Aorta (tissue), 5 donors: ENCODE data around the gene ATP6V0B. TPM values are rescaled to one million over a fixed set of nuclear protein-coding genes. Genes with fewer than 3 reads are reported as not detected.
A peak's percentile ranks its signal among the peaks of the same experiment; 100 is the strongest.

ENCODE experiments used
- ATAC-seq: fragments of 200-7000 bp; cut with Tn5 transposase; one replicate; pipeline ENCODE4 v1.9.1; 2022; ENCODE audit warnings: moderate library complexity; ENCODE audit not compliant: low FRiP score
- DNase-seq, 2 donors: peaks; one replicate each; pipeline ENCODE4 v3.0.0-alpha.2; 2020
- H3K27ac ChIP-seq, 2 donors: one replicate each; pipeline ENCODE4 v1.5.1; 2013; ENCODE audit warnings: low read length in 2 of 2, mild to moderate bottlenecking in 2 of 2, moderate library complexity in 2 of 2, control low read depth in 1 of 2, inconsistent platforms in 1 of 2, low read depth in 1 of 2
- H3K27me3 ChIP-seq, 2 donors: one replicate each; pipeline ENCODE4 v1.6.1; 2013; ENCODE audit warnings: control low read depth in 1 of 2, low read length in 1 of 2, mild to moderate bottlenecking in 1 of 2, moderate library complexity in 1 of 2; ENCODE audit not compliant: insufficient read depth in 2 of 2, control insufficient read depth in 1 of 2
- H3K36me3 ChIP-seq, 2 donors: one replicate each; pipeline ENCODE4 v1.6.1; 2013; ENCODE audit warnings: control low read depth in 1 of 2, low read length in 1 of 2, mild to moderate bottlenecking in 1 of 2; ENCODE audit not compliant: insufficient read depth in 2 of 2, control insufficient read depth in 1 of 2
- H3K4me1 ChIP-seq, 2 donors: one replicate each; pipeline ENCODE4 v1.6.1; 2013; ENCODE audit warnings: low read length in 2 of 2, control low read depth in 1 of 2, mild to moderate bottlenecking in 1 of 2, moderate library complexity in 1 of 2; ENCODE audit not compliant: insufficient read depth in 2 of 2, control insufficient read depth in 1 of 2
- H3K4me3 ChIP-seq, 2 donors: one replicate each; pipeline ENCODE4 v1.5.1; 2013; ENCODE audit warnings: low read length in 2 of 2, control low read depth in 1 of 2, mild to moderate bottlenecking in 1 of 2
- H3K9me3 ChIP-seq: one replicate; pipeline ENCODE4 v1.6.1; 2013; ENCODE audit warnings: mild to moderate bottlenecking, low read length; ENCODE audit not compliant: control insufficient read depth
- WGBS, 2 donors: extraction: QIAGEN DNeasy Blood & Tissue Kit; methylation state at CpG; one replicate each; pipeline ENCODE4 v1.1.7; 2013; 5-methylcytosine and 5-hydroxymethylcytosine counted together
- intact Hi-C, 2 donors: fragments of 100-400 bp; cut with DNase I; formaldehyde crosslinking; loops; one replicate each; pipeline versions ENCODE4 v1.14.2 to v1.15.0; 2022
- polyA plus RNA-seq, 2 donors: library from polyadenylated mRNA; stranded (reverse); fragments of 200-250 nt; gene quantifications; one replicate each; pipeline ENCODE4 v1.2.3, GENCODE V29; 2013
- total RNA-seq, 2 donors: library from RNA; stranded (reverse); fragmentation: NEBNext Ultra II Directional; extraction: Animal tissue kit (Norgen Biotek cat#: 25700); gene quantifications; one replicate each; pipeline ENCODE4 v1.2.1, GENCODE V29; 2021
- donor health status: healthy with polysubstance abuse.
- donor health status: Bipolar disorder and iron deficiency.
- donor health status: DM: no; HTN: no; CAD: no.
- donor health status: DM: no; HTN: no; CAD: no.
- donor health status: DM: yes; HTN: yes; CAD: no.

ATP6V0B gene
- total and polyA plus RNA-seq, 4 donors: 77.9 to 119 (median 94.2) TPM

- ATAC-seq (no peak), DNase-seq (no peak)
- no peak overlapping the region for H3K27ac ChIP-seq
- no peak overlapping the region for H3K4me3 ChIP-seq
- 76 to 81% methylated on average over 3 of the region's 3 CpGs for WGBS, 2 donors
- intact Hi-C loops: no loop called here
- H3K27me3 ChIP-seq: no peaks in the 10 kb centered on the region
- peaks cover 0 to 23% of the 10 kb centered on the region in 2 donors for H3K36me3 ChIP-seq
- H3K9me3 ChIP-seq: no peaks in the 10 kb centered on the region
- no peaks in the 10 kb centered on the region for H3K4me1 ChIP-seq
Measured at GRCh38 chr1:43961692-43962091, 13.1 kb upstream of the ATP6V0B start.

GRCh38 chr1:43962324-43962723 is 12.4 kb upstream of the ATP6V0B start:
- no peak for ATAC-seq
- intact Hi-C loops: no loop called here
- H3K4me1 ChIP-seq: no peaks in the 10 kb centered on the region
- H3K36me3 ChIP-seq: peaks cover 0 to 21% of the 10 kb centered on the region in 2 donors
- WGBS, 2 donors: 76 to 84% methylated on average over 2 of the region's 2 CpGs
- no peaks in the 10 kb centered on the region for H3K27me3 ChIP-seq
- no peak overlapping the region for H3K27ac ChIP-seq
- no peaks in the 10 kb centered on the region for H3K9me3 ChIP-seq
- no peak for DNase-seq
- no peak overlapping the region for H3K4me3 ChIP-seq

- Histone ChIP-seq H3K27me3 (no peaks in the 10 kb centered on the region), H3K27ac (no peak overlapping the region), H3K4me1 (no peaks in the 10 kb centered on the region), H3K9me3 (no peaks in the 10 kb centered on the region), H3K36me3 (peaks cover 0 to 14% of the 10 kb centered on the region in 2 donors), H3K4me3 (no peak overlapping the region)
- intact Hi-C loops: no loop called here
- WGBS, 2 donors: 92 to 97% methylated on average over 3 of the region's 3 CpGs
- ATAC-seq (no peak), DNase-seq (no peak)
Measured at GRCh38 chr1:43963006-43963405, 11.8 kb upstream of the ATP6V0B start.

- no peaks in the 10 kb centered on the region for H3K9me3 ChIP-seq
- H3K27me3 ChIP-seq: no peaks in the 10 kb centered on the region
- H3K27ac ChIP-seq: no peak overlapping the region
- WGBS, 2 donors: 52 to 59% methylated on average over 5 of the region's 5 CpGs
- no peaks in the 10 kb centered on the region for H3K4me1 ChIP-seq
- H3K4me3 ChIP-seq: no peak overlapping the region
- DNase-seq (no peak), ATAC-seq (no peak)
- peaks cover 0 to 10% of the 10 kb centered on the region in 2 donors for H3K36me3 ChIP-seq
- intact Hi-C loops: no loop called here
Measured at GRCh38 chr1:43963890-43964289, 10.9 kb upstream of the ATP6V0B start.

- Histone ChIP-seq H3K4me3 (no peak overlapping the region), H3K27me3 (no peaks in the 10 kb centered on the region), H3K27ac (no peak overlapping the region), H3K9me3 (no peaks in the 10 kb centered on the region), H3K4me1 (no peaks in the 10 kb centered on the region), H3K36me3 (peaks cover 0 to 4% of the 10 kb centered on the region in 2 donors)
- intact Hi-C loops: no loop called here
- DNase-seq: no peak
- ATAC-seq: no peak
- 93 to 94% methylated on average over 3 of the region's 3 CpGs for WGBS, 2 donors
Measured at GRCh38 chr1:43965316-43965715, 9.4 kb upstream of the ATP6V0B start.

- 83 to 84% methylated on average over 6 of the region's 6 CpGs for WGBS, 2 donors
- DNase-seq (no peak), ATAC-seq (no peak)
- H3K27me3 ChIP-seq: no peaks in the 10 kb centered on the region
- H3K4me1 ChIP-seq: no peaks in the 10 kb centered on the region
- H3K9me3 ChIP-seq: no peaks in the 10 kb centered on the region
- intact Hi-C loops: no loop called here
- no peak overlapping the region for H3K4me3 ChIP-seq
- H3K27ac ChIP-seq: no peak overlapping the region
- H3K36me3 ChIP-seq: peaks cover 0 to 2% of the 10 kb centered on the region in 2 donors
Measured at GRCh38 chr1:43968348-43968948, 6.3 kb upstream of the ATP6V0B start.

GRCh38 chr1:43969416-43969745 is 5.4 kb upstream of the ATP6V0B start:
- DNase-seq (no peak), ATAC-seq (no peak)
- Histone ChIP-seq H3K27me3 (no peaks in the 10 kb centered on the region), H3K36me3 (peaks cover 0 to 2% of the 10 kb centered on the region in 2 donors), H3K27ac (no peak overlapping the region), H3K4me3 (no peak overlapping the region), H3K4me1 (no peaks in the 10 kb centered on the region), H3K9me3 (no peaks in the 10 kb centered on the region)
- WGBS, 2 donors: 49 to 52% methylated on average over 7 of the region's 7 CpGs
- intact Hi-C loops: loop anchor here in 1 of 2 donors (1.0 kb wide), 1 partner anchor 23 kb away; the partner anchor contains the start of gene IPO13

- Histone ChIP-seq H3K27ac (no peak within 1 kb of the TSS), H3K9me3 (no peaks in the 10 kb centered on the region), H3K27me3 (no peaks in the 10 kb centered on the region), H3K4me1 (no peaks in the 10 kb centered on the region), H3K4me3 (peak within 1 kb of the TSS; percentile 55 to 60), H3K36me3 (no peaks in the 10 kb centered on the region)
- DNase-seq (peak; percentile 99), ATAC-seq (peak; percentile 95)
- intact Hi-C loops: loop anchor here in 1 of 2 donors (1.0 kb wide), 1 partner anchor 24 kb away; the partner anchor contains the start of gene IPO13
- 0 to 1% methylated on average over 46 to 47 of the region's 47 CpGs for WGBS, 2 donors
Measured at GRCh38 chr1:43969746-43970466, 4.9 kb upstream of the ATP6V0B start, which contains the start of gene DPH2. Gene DPH2 (plus strand): TSS chr1:43970010. CDS start chr1:43970176, 166 bp downstream.

- no peaks in the 10 kb centered on the region for H3K4me1 ChIP-seq
- peak overlapping the region; percentile 55 to 60 for H3K4me3 ChIP-seq
- DNase-seq (no peak), ATAC-seq (no peak)
- H3K27me3 ChIP-seq: no peaks in the 10 kb centered on the region
- intact Hi-C loops: no loop called here
- WGBS, 2 donors: 47 to 56% methylated on average over 5 of the region's 5 CpGs
- H3K27ac ChIP-seq: no peak overlapping the region
- no peaks in the 10 kb centered on the region for H3K9me3 ChIP-seq
- H3K36me3 ChIP-seq: no peaks in the 10 kb centered on the region
Measured at GRCh38 chr1:43970502-43970901, 4.3 kb upstream of the ATP6V0B start.
